ENCODE measurements around the gene SNTB2.
"Not testable (repeated sequence)": the region's sequence is repeated elsewhere in the genome, so short reads cannot be mapped to it uniquely, and the experiment has no call there.

Gene SNTB2

DNA sequence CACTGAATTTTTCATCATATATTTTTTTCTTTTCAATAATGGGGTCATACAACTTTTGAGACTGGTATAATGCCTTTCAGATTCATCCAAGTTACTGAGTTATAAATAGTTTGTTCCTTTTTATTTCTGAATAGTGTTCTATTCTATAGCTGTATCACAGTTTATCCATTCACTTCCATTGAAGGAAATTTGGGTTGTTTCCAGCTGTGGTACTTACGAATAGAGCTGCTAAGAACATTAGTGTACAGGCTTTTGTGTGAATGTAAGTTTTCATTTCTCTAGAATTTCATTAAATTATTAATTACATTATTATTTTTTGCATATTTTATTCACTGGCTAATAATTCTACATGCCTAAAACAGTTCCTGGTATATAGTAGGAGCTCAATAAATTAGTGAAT lies 52.9 kb downstream of the SNTB2 start:
- no peak for DNase-seq

- no peak for DNase-seq
Observed at GRCh38 chr16:69240331-69240730, 53.4 kb downstream of the SNTB2 start.

DNA sequence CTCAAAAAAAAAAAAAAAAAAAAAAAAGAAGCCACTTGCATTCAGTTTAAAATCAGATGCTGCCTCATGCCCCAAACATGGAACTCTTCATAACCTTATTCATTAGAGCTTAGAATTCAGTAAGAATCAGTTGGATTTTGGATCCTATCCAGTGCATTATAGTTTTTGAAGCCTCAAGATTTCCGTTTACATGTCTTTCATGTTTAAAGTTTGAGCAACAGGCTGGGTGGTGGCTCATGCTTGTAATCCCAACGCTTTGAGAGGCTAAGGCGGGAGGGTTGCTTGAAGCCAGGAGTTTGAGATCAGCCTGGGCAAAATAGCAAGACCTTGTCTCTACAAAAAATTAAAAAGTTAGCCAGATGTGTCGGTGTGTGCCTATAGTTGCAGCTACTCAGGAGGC lies 55.0 kb downstream of the SNTB2 start:
- DNase-seq = no peak

- DNase-seq = no peak
Observed at GRCh38 chr16:69243479-69243878, 56.5 kb downstream of the SNTB2 start.

DNA sequence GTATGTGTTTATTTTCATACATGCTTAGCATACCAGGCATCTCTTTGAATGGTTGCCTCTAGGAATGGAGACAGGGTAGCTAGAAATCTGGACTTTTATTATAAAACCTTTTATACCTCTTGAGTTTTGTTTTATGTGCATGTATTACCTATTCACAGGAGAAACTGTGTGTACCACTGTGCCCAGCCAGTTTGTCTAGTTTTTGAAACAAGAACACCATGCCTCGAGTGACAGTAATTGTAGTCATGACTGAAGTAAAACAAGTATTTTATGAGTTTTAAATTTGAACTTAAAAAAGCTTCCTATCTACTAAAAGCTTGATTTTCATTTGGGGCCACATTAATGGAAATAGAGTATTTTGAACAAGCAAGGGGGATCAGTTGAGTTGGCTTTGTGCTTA lies 57.4 kb downstream of the SNTB2 start:
- no peak for DNase-seq

GRCh38 chr16:69250081-69250480 lies 63.1 kb downstream of the SNTB2 start:
- no peak for DNase-seq

- no peak for DNase-seq
Observed at GRCh38 chr16:69253870-69254341, 66.9 kb downstream of the SNTB2 start.

- DNase-seq = not testable (repeated sequence)
Observed at GRCh38 chr16:69259428-69259764, 72.4 kb downstream of the SNTB2 start.

GRCh38 chr16:69260019-69260418 lies 73.1 kb downstream of the SNTB2 start:
- no peak for DNase-seq

DNA sequence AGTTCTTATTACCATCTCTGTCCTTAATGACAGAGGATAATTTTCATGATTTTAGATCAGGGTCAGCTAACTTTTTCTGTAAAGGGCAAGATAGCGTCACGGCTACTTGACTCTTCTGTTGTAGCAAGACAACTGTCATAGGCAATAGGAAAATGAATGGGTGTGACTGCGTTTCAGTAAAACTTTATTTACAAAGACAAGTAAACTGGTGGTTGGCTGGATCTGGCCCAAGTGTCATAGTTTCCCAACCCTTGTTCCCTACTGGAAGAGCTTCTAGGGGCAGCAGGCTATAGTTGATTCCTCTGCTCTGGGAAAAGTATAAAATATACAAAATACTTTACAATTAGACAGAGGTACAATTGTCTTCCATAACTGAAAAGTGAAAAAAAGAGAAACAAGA lies 73.5 kb downstream of the SNTB2 start:
- DNase-seq = no peak

GRCh38 chr16:69266334-69267063 lies 79.5 kb downstream of the SNTB2 start:
- no peak for DNase-seq

DNA sequence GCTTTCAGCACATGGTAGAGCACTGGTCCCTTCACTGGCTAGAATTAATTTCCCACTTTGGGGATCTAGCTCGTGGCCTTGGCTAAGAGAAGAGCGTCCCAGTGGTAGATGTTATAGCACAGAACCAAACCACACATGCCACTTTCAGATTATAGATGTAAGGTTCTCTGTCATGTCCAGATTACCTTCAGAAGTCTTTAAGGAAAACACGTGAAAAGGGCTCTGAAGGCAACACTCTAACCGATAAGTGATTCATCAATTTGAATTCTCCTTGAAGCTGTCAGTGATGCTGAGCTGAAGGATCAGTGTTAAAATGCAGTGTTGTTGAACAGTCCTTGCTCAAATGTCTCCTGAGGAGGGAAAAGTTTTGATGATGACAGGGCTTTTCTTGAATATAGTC lies 80.7 kb downstream of the SNTB2 start:
- no peak for DNase-seq

DNA sequence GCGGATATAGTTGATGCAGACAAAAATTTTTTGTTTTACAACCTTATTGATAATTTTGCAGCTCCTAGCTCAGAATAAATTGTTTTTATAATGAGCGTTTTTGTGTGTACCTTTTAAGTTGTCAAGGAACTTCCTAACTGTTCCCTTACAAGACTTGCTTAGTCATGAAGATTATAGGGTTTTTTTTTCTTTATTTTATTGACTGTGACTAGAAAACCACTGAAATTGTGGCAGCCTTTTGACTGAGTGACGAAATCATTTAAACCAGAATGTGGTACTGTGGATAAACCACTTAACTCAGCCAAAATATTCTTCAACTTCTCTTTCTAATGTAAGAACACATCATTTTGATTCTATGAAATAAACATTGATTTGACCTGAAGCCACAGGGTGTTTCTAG lies 83.4 kb downstream of the SNTB2 start:
- DNase-seq = no peak

DNA sequence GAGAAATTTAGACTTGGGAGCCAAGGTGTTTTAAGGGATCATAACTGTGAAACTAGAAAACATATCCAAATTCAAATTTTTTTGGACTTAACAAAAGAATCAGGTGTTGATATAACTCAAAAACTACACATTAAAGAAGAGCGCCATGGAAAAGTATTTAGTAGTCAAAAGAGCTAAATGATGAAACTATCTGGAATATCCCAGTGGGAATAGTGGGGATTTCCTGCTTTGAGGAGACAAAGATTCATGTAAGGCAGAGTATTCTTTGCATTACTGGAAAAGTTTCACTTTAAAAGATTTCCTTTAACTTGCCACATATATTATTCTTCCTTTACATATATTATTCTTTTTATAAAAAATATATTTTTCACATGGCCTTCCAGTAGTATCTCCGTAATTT lies 83.9 kb downstream of the SNTB2 start:
- no peak for DNase-seq

DNA sequence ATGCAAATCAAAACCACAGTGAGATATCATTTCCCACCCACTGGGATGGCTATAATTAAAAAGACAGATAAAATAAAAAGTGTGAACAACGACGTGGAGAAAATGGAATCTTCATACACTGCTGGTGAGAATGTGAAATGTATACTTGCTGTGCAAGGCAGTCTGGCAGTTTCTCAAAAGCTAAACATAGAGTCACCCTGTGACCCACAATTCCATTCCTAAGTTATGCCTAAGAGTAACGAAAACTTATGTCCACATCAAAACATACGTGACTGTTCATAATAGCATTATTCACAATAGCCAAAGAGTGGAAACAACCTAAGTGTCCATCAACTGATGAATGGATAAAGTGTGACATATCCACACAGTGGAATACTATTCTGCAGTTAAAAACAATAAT lies 86.0 kb downstream of the SNTB2 start:
- no peak for DNase-seq

DNA sequence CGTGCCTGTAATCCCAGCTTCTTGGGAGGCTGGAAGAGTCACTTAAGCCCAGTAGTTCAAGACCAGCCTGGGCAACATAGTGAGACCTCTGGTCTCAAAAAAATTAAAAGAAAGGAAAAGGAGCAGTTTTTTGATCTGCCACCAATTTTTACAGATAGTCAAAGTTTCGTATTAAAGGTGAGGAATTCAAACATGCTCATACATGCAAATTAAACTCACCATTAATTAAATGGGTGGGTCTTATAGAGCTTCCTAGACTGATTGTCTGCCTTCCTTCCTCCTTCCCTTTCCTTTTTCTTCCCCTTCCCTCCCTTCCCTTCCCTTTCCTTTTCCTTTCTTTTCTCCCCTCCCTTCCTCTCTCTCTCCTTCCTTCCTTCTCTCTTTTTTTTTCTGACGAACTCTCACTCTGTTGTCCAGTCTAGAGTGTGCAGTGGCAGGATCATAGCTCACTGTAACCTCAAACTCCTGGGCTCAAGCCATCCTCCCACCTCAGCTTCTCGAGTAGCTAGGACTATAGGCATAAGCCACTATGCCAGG lies 87.8 kb downstream of the SNTB2 start:
- DNase-seq = no peak

DNA sequence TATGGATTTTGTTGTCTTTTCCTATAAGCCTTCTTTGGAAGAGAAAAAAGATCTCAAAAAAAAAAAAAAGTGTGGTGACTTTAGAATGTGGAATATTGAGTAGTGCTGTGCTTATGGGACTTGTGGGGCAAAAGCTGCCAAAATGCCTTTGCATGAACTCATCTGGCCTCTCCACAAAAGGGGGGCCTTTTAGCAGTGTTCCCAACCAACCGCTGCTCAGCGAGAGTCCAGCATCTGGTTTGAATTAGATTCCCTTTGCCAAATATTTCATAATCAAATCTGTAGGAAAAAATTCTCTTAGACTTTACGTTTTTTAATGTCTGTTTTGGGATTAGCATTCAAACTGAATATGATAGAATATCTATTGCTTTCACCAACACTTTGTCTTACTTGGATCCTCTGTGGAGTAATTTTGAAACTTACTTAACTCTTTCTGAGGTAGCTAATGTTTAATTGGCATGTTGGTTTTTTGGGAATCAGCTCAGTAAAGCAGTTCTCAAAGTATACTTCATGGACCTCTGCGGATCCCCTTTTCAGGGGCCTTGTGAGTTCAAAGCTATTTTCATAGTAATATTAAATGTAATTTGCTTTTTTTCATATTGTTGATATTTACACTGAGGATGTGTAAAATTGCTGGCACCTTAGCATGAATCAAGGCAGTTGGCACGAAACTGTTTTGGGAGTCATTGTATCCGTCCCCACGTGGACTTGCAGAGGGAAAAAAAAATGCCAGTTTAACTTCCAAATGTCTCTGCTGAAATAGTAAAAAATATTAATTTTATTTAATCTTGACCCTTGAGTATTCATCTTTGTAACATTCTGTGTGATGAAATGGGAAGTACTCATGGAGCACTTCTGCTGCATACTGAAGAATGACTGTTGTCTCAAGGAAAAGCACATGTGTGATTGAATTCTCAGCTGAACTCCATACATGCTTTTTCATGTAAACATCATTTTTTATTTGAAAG lies 89.5 kb downstream of the SNTB2 start:
- no peak for DNase-seq

DNA sequence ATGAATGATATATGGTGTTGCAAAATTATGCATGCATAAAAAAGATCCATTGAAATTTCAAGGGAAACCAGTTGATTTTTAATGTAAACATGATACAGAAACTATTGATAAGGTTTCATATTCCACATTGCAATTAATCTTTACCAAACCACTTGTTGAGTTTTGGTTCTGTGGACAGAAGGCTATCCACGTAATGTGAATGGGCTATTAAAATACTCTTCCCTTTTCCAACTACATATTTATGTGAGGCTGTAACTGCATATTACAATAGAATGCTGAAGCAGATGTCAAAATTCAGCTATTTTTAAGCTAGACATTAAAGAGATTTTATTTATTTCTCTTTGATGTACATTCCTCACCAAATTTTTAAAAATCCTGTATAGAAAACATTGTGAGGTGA lies 90.4 kb downstream of the SNTB2 start:
- no peak for DNase-seq

- no peak for DNase-seq
Observed at GRCh38 chr16:69283851-69284250, 96.9 kb downstream of the SNTB2 start.

DNA sequence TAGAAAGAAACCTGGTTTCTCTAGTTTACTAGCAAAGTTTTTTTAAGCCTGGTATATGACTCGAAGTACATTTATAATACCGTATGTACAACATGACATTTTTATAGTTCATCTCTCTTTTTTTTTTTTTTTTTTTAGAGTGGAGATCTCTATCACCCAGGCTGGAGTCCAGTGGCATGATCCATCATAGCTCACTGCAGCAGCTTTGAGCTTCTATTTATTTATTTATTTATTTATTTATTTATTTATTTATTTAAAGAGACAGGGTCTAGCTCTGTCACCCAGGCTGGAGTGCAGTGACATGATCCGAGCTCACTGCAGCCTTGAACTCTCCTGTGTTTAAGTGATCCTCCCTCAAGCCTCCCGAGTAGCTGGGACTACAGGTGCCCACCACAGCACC lies 98.3 kb downstream of the SNTB2 start:
- DNase-seq = no peak

GRCh38 chr16:69286941-69287713 lies 100.2 kb downstream of the SNTB2 start:
- DNase-seq = peak; percentile 11

GRCh38 chr16:69291657-69292056 lies 104.7 kb downstream of the SNTB2 start:
- DNase-seq = not testable (repeated sequence)

DNA sequence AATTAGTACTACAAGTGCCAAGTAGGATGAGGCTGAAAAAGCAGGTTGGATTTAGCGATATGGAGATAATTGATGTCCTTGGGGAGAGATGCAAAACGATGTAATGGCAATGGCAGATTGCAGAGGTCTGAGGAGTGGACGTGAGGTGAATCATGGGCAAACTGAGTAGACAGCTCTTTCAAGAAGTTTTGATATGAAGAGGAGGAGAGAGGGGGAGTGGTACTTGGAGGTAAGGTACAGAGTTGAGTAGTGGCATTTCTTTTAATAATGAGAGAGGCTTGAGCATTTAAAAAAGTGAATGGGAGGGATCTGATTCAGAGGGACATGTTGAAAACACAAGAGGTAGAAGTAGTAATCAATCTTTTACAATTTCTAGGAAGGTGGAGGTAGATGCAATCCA lies 106.4 kb downstream of the SNTB2 start:
- DNase-seq = no peak

Measured in NCI-H748 treated with DMSO at 0.1 percent for 48 hours (cell line).